HG03097 (cell line): ENCODE data around the gene STARD13.

Experiments
- ATAC-seq: cut with Tn5 transposase; IDR thresholded peaks from one replicate; pipeline ENCODE4 v1.9.1; 2021; ENCODE audit not compliant: unreplicated experiment, low FRiP score

The STARD13 gene

GRCh38 chr13:33072759-33073158, 212.8 kb downstream of the STARD13 start:
- ATAC-seq, result no peak

DNA sequence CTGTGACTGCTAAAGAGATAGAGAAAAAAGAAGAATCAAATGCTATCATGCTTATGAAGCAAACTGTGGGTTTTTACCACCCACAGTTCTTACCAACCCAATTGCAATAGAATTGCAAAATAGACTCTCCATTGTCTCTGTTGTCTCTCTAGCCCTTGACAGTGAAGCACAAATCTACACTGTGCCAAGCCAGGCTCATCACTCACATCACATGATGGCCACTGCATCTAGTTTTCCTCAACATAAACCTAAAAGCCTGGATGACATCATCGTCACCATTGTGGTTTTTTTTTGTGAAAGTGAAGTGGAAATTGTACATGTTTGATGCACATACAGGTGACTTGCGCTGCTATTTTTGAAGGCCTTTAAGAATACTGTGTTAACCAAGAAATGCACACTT, 213.3 kb downstream of the STARD13 start:
- no peak for ATAC-seq

DNA sequence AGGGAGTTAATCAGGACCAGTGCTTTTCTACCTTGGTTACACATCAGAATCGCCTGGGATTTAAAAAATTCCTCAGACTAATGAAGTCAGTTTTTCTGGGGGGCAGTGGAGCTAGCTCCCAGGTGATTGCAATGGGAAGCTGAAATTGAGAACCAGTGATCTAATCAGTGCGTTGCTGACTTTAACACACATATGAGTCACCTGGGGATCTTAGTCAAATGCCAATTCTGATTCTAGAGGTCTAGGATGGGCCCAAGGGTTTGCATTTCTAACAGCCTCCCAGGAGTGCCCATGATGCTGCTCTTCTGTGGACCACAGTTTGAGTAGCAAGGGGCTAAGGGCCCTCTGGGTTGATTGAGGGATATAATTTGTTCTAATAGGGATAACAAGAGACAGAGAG, 214.8 kb downstream of the STARD13 start:
- ATAC-seq, result no peak

GRCh38 chr13:33069365-33069764, 216.2 kb downstream of the STARD13 start:
- no peak for ATAC-seq

DNA sequence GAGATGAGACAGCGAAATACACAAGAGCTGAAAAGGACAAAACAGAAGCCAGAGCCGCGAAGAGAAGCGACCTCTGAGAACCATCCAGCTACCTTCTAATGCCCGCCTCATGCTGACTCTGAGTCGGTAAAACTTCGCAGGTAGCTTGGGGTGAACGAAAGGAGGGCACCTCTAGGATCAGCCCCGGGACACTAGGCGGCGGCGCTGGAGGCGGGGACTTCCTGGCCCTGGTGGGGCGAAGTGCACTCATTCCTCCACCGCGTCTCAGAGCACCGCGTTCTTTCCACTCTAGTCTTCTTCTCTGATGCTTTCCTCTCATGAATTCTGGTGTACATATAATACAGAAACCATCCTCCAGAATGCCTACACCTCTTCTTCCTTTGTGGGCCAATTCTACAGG, 219.2 kb downstream of the STARD13 start:
- ATAC-seq, result no peak

GRCh38 chr13:33060815-33061214, 224.7 kb downstream of the STARD13 start:
- no peak for ATAC-seq

- ATAC-seq, result no peak
These were observed 226.7 kb downstream of the STARD13 start for GRCh38 chr13:33058776-33059327.

- no peak for ATAC-seq
These were observed 228.4 kb downstream of the STARD13 start for GRCh38 chr13:33057019-33057780.

DNA sequence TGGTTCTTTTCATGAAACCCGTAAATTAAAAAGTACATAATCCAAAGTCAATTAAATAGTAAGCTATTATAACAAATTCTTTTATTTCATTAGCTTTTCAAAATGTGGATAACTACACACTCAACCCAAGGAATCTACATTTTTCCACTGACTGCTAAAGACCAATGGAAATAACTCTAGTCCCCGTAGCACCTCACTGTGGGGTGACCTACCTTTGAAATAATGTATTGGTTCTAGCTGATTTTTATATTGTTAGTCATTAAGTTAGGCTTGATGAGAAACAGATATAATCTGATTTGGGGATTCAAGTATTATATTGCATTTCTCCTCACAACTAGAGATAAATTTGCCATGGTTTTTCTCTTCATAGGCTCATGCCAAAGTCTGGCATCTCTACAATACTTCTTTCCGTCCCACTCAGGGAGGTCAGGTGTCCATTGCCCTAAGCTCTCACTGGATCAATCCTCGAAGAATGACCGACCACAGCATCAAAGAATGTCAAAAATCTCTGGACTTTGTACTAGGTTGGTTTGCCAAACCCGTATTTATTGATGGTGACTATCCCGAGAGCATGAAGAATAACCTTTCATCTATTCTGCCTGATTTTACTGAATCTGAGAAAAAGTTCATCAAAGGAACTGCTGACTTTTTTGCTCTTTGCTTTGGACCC, 232.0 kb downstream of the STARD13 start:
- ATAC-seq, result no peak
